Lung (tissue), 12 donors: Measurements from ENCODE around the gene NIT2. TPM values are rescaled to one million over a fixed set of nuclear protein-coding genes. Genes with fewer than 3 reads are reported as not detected.

ENCODE experiments used
- ATAC-seq: fragments of 200-7000 bp; cut with Tn5 transposase; one replicate; pipeline ENCODE4 v1.9.1; 2020; ENCODE audit warnings: moderate number of reproducible peaks; ENCODE audit not compliant: insufficient read depth, low FRiP score
- DNase-seq, 3 donors: peaks; one replicate each; pipeline ENCODE4 v3.0.0-alpha.2; 2013 to 2017
- H3K27ac ChIP-seq, 2 donors: one replicate each; pipeline ENCODE4 v1.5.1; 2013; ENCODE audit warnings: mild to moderate bottlenecking in 2 of 2, moderate library complexity in 2 of 2, control low read depth in 1 of 2, inconsistent platforms in 1 of 2, low read depth in 1 of 2, low read length in 1 of 2
- H3K27me3 ChIP-seq, 3 donors: one replicate each; pipeline ENCODE4 v1.5.1; 2013; ENCODE audit warnings: low read length in 2 of 3; ENCODE audit not compliant: control insufficient read depth in 3 of 3, insufficient read depth in 3 of 3
- H3K36me3 ChIP-seq, 4 donors: one replicate each; pipeline ENCODE4 v1.5.1; 2013; ENCODE audit warnings: low read length in 4 of 4, mild to moderate bottlenecking in 1 of 4, moderate library complexity in 1 of 4; ENCODE audit not compliant: control insufficient read depth in 4 of 4, insufficient read depth in 4 of 4
- H3K4me1 ChIP-seq, 5 donors: one replicate each; pipeline ENCODE4 v1.5.1; 2013; ENCODE audit warnings: low read length in 5 of 5, mild to moderate bottlenecking in 2 of 5, moderate library complexity in 1 of 5; ENCODE audit not compliant: control insufficient read depth in 5 of 5, insufficient read depth in 5 of 5
- H3K4me3 ChIP-seq: one replicate; pipeline ENCODE4 v1.5.1; 2013; ENCODE audit warnings: mild to moderate bottlenecking, control low read depth, moderate library complexity
- H3K9ac ChIP-seq, 2 donors: one replicate each; pipeline ENCODE4 v1.5.1; 2013; ENCODE audit warnings: low read length in 2 of 2, control low read depth in 1 of 2; ENCODE audit not compliant: insufficient read depth in 1 of 2
- H3K9me3 ChIP-seq, 4 donors: one replicate each; pipeline ENCODE4 v1.5.1; 2013; ENCODE audit warnings: low read length in 3 of 4, mild to moderate bottlenecking in 1 of 4, moderate library complexity in 1 of 4; ENCODE audit not compliant: control insufficient read depth in 4 of 4, insufficient read depth in 3 of 4
- WGBS, 2 donors: extraction: QIAGEN DNeasy Blood & Tissue Kit; methylation state at CpG; one replicate each; pipeline ENCODE4 v1.1.7; 2013; 5-methylcytosine and 5-hydroxymethylcytosine counted together
- polyA plus RNA-seq, 2 donors: library from polyadenylated mRNA; stranded (reverse); fragments of 200-250 nt; gene quantifications; one replicate each; pipeline ENCODE4 v1.2.1, GENCODE V29; 2013
- total RNA-seq, 2 donors: library from RNA; depleted of rRNA in 1 of 2; stranded (reverse); fragments of >200 nt in 1 of 2; gene quantifications; one replicate each; pipeline ENCODE4 v1.2.1, GENCODE V29; 2014 to 2021
- TF ChIP-seq, protein P1 (sequence below): IDR thresholded peaks from 2 replicates; pipeline ENCODE4 v1.5.1; 2012; ENCODE audit warnings: mild to moderate bottlenecking; ENCODE audit errors: control extremely low read depth, extremely low read depth
- donor health status: control.
- donor health status: control.
- donor health status: Bipolar disorder and iron deficiency.
- donor health status: healthy.
- donor health status: DM: yes; HTN: yes; CAD: no.

NIT2 gene
- total and polyA plus RNA-seq, 4 donors = 20.2 to 42.0 (median 29.3) TPM

- Histone ChIP-seq H3K4me1 (peaks cover 0 to under 1% (median 0%) of the 10 kb centered on the region in 5 donors), H3K27ac (no peak overlapping the region), H3K4me3 (no peak overlapping the region), H3K9me3 (no peaks in the 10 kb centered on the region), H3K36me3 (peaks cover 0 to 6% (median 3%) of the 10 kb centered on the region in 4 donors), H3K27me3 (no peaks in the 10 kb centered on the region), H3K9ac (no peak overlapping the region)
- DNase-seq = no peak
- 73 to 81% methylated on average over 4 of the region's 4 CpGs for WGBS, 2 donors
- TF ChIP-seq, protein P1, sequence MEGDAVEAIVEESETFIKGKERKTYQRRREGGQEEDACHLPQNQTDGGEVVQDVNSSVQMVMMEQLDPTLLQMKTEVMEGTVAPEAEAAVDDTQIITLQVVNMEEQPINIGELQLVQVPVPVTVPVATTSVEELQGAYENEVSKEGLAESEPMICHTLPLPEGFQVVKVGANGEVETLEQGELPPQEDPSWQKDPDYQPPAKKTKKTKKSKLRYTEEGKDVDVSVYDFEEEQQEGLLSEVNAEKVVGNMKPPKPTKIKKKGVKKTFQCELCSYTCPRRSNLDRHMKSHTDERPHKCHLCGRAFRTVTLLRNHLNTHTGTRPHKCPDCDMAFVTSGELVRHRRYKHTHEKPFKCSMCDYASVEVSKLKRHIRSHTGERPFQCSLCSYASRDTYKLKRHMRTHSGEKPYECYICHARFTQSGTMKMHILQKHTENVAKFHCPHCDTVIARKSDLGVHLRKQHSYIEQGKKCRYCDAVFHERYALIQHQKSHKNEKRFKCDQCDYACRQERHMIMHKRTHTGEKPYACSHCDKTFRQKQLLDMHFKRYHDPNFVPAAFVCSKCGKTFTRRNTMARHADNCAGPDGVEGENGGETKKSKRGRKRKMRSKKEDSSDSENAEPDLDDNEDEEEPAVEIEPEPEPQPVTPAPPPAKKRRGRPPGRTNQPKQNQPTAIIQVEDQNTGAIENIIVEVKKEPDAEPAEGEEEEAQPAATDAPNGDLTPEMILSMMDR = no peak
- no peak for ATAC-seq
These were observed 4.6 kb upstream of the NIT2 start for GRCh38 chr3:100329800-100330489.

DNA sequence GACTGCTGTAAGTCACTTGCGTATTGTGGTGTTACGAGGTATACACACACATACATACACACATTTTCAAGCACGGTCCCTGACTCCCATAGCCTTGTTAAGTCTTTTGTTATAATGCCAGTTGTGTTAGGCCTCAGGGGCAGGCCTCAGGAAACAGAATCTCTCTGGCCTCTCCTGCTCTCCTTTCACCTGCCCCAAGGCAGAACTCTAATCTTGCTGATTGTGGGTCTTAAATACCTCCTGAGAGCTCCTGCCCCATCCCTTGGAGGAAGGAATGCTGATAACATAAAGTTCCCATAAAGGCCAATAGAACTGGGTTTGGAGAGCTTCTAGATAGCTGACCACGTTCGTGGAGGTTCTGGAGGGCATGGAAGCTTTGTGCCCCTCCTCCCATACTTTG is 3.9 kb upstream of the NIT2 start:
- H3K4me3 ChIP-seq = no peak overlapping the region
- no peak for ATAC-seq

DNA sequence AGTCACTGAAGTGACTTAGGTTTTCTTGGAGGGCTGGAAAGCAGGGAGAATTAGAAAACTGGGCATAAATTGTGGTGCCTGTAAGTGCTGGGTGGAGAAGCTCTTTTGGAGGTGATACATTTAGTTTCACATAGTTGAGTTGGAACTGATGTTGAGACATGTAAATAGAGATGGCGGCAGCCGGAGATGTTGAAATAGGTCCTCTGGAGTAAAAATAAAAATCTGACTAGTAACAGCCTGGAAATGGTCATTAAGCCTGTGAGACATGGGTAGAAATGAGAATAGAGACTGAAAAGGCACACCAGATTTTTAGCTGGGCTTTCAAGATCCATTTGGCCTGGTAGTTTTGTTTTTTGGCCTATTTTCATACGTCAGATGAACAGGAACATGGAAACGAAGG is 2.9 kb upstream of the NIT2 start:
- H3K27ac ChIP-seq = no peak overlapping the region
- H3K4me1 ChIP-seq = peaks cover 0 to 8% (median 0%) of the 10 kb centered on the region in 5 donors
- no peak for ATAC-seq
- peaks cover 0 to 5% (median 3%) of the 10 kb centered on the region in 4 donors for H3K36me3 ChIP-seq
- no peaks in the 10 kb centered on the region for H3K27me3 ChIP-seq
- 79 to 88% methylated on average over 4 of the region's 4 CpGs for WGBS, 2 donors
- DNase-seq = no peak
- H3K9ac ChIP-seq = no peak overlapping the region
- TF ChIP-seq, protein P1 = no peak
- no peaks in the 10 kb centered on the region for H3K9me3 ChIP-seq
- H3K4me3 ChIP-seq = no peak overlapping the region

More for the DNA sequence above, 3.9 kb upstream of the NIT2 start:
- no peaks in the 10 kb centered on the region for H3K27me3 ChIP-seq
- no peaks in the 10 kb centered on the region for H3K9me3 ChIP-seq
- H3K4me1 ChIP-seq = peaks cover 0 to 7% (median 0%) of the 10 kb centered on the region in 5 donors
- TF ChIP-seq, protein P1 = no peak
- H3K9ac ChIP-seq = no peak overlapping the region
- H3K36me3 ChIP-seq = peaks cover 0 to 6% (median 3%) of the 10 kb centered on the region in 4 donors
- no peak for DNase-seq
- WGBS, 2 donors = 93 to 95% methylated on average over 5 of the region's 5 CpGs
- H3K27ac ChIP-seq = no peak overlapping the region

- Histone ChIP-seq H3K9ac (no peak overlapping the region), H3K27ac (no peak overlapping the region), H3K27me3 (no peaks in the 10 kb centered on the region), H3K9me3 (no peaks in the 10 kb centered on the region), H3K4me3 (no peak overlapping the region), H3K36me3 (no peaks in the 10 kb centered on the region), H3K4me1 (peaks cover 0 to 8% (median 0%) of the 10 kb centered on the region in 5 donors)
- ATAC-seq = no peak
- TF ChIP-seq, protein P1 = no peak
- no peak for DNase-seq
These were observed 1.5 kb upstream of the NIT2 start for GRCh38 chr3:100333051-100333450.
